Omental fat pad (tissue), 4 donors: ENCODE data around the gene SNX19. TPM values are rescaled to one million over a fixed set of nuclear protein-coding genes. Genes with fewer than 3 reads are reported as not detected.

Experiments used
- ATAC-seq: fragments of 150-250 bp; one replicate; pipeline ENCODE4 v1.9.1; 2016; ENCODE audit warnings: mild to moderate bottlenecking, moderate library complexity; ENCODE audit not compliant: low FRiP score
- DNase-seq: peaks from one replicate; pipeline ENCODE4 v3.0.0-alpha.2; 2019; ENCODE audit warnings: low spot score
- CTCF ChIP-seq, 3 donors: fragments of 450-650 bp; IDR thresholded peaks; one replicate each; pipeline ENCODE4 v1.5.1; 2016 to 2017; ENCODE audit warnings: antibody characterized with exemption in 3 of 3, mild to moderate bottlenecking in 3 of 3, moderate library complexity in 2 of 3
- total RNA-seq, 4 donors: library from RNA; depleted of rRNA; stranded (reverse); fragments of >200 nt; gene quantifications; one replicate each; pipeline ENCODE4 v1.1.0, GENCODE V29; 2016

SNX19 gene
- total RNA-seq: 100 to 1,000 TPM in 3 of 4 donors, 10 to 100 TPM in 1; 90.9 to 135 (median 110) TPM

DNA sequence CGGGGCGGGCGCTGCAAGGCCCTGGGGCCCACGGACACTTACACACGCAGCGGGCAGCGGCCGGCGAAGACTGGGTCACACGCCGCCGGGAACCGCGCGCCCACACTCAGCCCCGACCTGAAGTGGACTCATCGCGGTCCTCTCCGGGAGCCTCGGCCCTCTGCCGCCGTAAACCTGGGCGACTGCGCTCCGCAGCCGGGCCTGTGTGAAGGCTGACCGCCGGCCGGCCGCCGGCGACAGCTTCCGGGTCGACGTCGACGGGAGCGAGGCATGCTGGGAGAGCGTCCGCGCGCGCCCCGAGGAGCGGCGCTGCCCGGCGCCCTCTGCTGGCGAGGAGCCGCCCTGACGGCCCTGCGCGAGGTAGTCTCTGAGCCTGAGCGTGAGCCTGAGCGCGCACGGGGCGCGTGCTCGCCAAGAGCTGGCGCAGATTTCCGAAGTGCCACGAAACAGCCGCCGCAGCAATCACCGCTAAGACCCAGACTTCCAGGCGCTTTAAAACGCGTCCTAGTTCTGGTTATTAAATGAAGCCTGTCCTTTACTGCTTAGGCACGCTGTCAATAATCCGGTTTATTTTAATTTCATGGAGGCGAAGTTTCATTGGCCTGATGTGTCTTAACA is at the start of gene SNX19:
SNX19 (minus strand) TSS at position 242 of the 618 bp plus-strand sequence. CDS start 540 bp downstream, outside the sequence.
- peak in 2 of 3 donors; percentile 66 to 72 for TF ChIP-seq CTCF (IDR thresholded peaks at IDR 0.05)
- ATAC-seq (peak; percentile 100), DNase-seq (peak; percentile 60)

GRCh38 chr11:130964058-130964792 is 47.9 kb upstream of the SNX19 start:
- TF ChIP-seq CTCF (IDR thresholded peaks at IDR 0.05): no peak
- DNase-seq (no peak), ATAC-seq (no peak)

DNA sequence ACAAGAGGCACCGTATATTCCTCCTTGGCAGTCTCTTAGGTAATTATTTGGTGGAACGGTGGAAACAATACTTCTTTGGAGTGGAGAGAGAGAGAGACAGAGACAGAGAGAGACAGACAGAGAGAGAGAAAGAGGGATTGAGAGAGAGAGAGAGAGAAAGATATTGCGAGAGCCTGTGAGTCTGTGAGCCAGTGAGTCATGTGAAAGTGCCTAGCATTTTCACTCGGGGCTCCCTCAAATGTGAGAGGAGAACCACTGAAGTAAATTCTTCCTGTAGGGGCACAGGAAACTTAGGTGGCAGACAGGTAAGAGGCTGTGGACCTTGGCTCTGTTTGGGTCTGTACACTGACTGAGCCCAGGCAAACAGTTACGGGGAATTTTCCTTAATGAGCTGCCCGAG is 31.6 kb upstream of the SNX19 start:
- TF ChIP-seq CTCF (IDR thresholded peaks at IDR 0.05): no peak
- DNase-seq (no peak), ATAC-seq (no peak)

- no peak for TF ChIP-seq CTCF (IDR thresholded peaks at IDR 0.05)
- ATAC-seq: no peak
- no peak for DNase-seq
These were observed 31.2 kb upstream of the SNX19 start for GRCh38 chr11:130947481-130947880.

- ATAC-seq: no peak
- TF ChIP-seq CTCF (IDR thresholded peaks at IDR 0.05): no peak
- no peak for DNase-seq
These were observed 30.8 kb upstream of the SNX19 start for GRCh38 chr11:130947058-130947457.

- DNase-seq (peak; percentile 41), ATAC-seq (peak; percentile 44)
- no peak for TF ChIP-seq CTCF (IDR thresholded peaks at IDR 0.05)
These were observed 29.6 kb upstream of the SNX19 start for GRCh38 chr11:130945896-130946295.

GRCh38 chr11:130940706-130941105 is 24.4 kb upstream of the SNX19 start:
- no peak for TF ChIP-seq CTCF (IDR thresholded peaks at IDR 0.05)
- no peak for DNase-seq
- no peak for ATAC-seq
